Suprapubic skin (tissue), 3 donors: ENCODE measurements around the gene NOS3.

Experiments used
- POLR2AphosphoS5 ChIP-seq, 3 donors: sonication (generic); formaldehyde crosslinking; IDR thresholded peaks; one replicate each; pipeline ENCODE4 v1.6.1; 2017; ENCODE audit warnings: antibody characterized with exemption in 3 of 3
- TF ChIP-seq, protein P1 (sequence below), 2 donors: fragments of 200-600 bp in 1 of 2; fragments of 450-650 bp in 1 of 2; sonication (generic) in 1 of 2; IDR thresholded peaks; one replicate each; pipeline ENCODE4 v1.5.1; 2016 to 2019; ENCODE audit warnings: antibody characterized with exemption in 2 of 2, mild to moderate bottlenecking in 1 of 2, moderate library complexity in 1 of 2

DNA sequence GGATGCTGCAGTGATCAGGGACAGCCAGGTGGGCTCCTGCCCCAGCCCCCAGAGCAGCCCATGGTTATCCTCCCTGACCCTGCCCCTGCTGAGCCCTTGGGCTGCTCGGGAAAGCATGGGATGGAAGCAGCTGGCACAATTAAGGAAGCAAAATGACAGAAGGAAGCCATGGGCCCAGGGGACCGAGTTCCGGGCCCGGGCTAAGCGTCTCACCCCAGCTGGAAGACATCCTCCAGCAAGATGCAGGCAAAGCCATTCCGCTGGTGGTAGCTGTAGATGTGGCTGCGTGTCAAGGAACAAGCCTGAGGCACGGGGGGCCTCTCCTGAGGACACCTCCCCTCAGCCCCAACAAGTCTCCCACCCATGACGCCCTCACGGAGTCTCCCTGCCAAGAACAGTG, 32.4 kb downstream of the NOS3 start:
- TF ChIP-seq, protein P1, sequence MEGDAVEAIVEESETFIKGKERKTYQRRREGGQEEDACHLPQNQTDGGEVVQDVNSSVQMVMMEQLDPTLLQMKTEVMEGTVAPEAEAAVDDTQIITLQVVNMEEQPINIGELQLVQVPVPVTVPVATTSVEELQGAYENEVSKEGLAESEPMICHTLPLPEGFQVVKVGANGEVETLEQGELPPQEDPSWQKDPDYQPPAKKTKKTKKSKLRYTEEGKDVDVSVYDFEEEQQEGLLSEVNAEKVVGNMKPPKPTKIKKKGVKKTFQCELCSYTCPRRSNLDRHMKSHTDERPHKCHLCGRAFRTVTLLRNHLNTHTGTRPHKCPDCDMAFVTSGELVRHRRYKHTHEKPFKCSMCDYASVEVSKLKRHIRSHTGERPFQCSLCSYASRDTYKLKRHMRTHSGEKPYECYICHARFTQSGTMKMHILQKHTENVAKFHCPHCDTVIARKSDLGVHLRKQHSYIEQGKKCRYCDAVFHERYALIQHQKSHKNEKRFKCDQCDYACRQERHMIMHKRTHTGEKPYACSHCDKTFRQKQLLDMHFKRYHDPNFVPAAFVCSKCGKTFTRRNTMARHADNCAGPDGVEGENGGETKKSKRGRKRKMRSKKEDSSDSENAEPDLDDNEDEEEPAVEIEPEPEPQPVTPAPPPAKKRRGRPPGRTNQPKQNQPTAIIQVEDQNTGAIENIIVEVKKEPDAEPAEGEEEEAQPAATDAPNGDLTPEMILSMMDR (IDR thresholded peaks at IDR 0.05): no peak
- TF ChIP-seq POLR2AphosphoS5 (IDR thresholded peaks at IDR 0.05): no peak
